ENCODE results near the gene AJM1.
"Not testable (repeated sequence)": the region's sequence is repeated elsewhere in the genome, so short reads cannot be mapped to it uniquely, and the experiment has no call there.

Gene AJM1

GRCh38 chr9:136856541-136857141, 14.4 kb downstream of the AJM1 start:
- no peak for DNase-seq

- no peak for DNase-seq
These were observed 14.9 kb downstream of the AJM1 start for GRCh38 chr9:136857166-136857565.

GRCh38 chr9:136857581-136858412, 15.5 kb downstream of the AJM1 start:
- no peak for DNase-seq

GRCh38 chr9:136858452-136858843, 16.2 kb downstream of the AJM1 start:
- DNase-seq: no peak

- no peak for DNase-seq
These were observed 16.8 kb downstream of the AJM1 start for GRCh38 chr9:136858844-136859757.

DNA sequence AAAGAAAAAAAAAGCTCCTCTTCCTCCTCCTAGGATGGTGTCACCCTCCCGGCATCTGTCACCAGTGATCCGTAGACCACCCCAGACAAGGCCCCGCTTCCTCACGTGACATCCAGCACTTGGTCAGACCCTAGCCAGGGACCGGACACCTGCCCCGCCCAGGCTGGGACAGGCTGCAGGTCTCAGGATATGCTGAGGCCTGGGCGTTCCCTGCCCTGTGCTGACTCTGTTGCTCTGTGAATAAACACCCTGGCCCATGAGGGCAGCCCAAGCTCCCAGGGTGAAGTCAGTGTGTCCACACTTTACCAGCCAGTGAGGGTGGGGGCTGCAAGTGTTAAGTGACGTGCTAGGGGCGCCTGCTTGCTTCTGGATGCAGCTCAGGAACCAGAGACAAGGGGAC, 18.3 kb downstream of the AJM1 start:
- DNase-seq: no peak

DNA sequence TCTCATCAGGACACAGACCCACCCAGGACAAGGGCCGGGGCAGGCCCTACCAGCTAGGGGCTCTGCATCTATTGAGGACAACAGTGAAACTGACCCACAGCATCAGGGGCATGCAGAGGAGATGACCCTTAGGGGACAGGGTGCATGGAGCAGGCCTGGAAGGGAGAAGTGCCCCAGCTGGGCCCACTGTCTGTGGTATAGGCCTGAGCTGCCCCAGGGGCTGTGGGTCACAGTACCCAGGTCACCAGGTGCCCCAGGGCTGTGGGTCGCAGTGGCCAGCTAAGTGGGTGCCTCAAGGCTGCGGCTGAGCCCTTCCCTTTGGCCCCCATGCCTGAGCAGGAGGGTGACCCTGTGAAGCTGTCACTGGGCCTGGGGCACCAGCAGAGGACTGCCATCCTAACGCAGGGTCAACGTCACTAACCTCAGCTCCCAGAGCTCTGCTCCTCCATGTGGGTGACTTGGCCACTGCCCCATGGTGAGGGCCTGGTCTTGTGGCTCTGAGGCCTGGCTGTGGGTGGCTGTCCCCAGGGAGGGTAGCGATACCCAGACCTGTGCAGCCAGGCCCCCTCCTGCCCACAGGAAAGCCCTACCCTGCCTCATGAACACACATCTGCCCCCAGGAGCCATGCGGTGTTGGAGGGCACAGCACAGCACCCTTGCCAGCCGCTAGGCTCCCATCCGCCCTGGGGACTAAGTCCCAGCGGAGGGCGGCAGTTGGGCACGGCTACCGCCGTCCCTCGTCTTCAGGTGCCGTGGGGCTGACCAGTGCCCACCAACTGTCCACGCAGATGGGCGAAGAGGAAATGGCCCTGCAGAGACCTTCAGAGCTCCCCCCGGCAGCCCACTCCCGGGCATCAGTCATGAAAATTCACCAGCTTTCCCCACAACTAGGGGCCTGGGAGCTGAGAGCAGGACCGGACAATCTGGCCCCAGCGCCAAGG, 18.9 kb downstream of the AJM1 start:
- DNase-seq: no peak

GRCh38 chr9:136861874-136862457, 19.7 kb downstream of the AJM1 start:
- DNase-seq: no peak

GRCh38 chr9:136862849-136863622, 20.8 kb downstream of the AJM1 start:
- DNase-seq: no peak

DNA sequence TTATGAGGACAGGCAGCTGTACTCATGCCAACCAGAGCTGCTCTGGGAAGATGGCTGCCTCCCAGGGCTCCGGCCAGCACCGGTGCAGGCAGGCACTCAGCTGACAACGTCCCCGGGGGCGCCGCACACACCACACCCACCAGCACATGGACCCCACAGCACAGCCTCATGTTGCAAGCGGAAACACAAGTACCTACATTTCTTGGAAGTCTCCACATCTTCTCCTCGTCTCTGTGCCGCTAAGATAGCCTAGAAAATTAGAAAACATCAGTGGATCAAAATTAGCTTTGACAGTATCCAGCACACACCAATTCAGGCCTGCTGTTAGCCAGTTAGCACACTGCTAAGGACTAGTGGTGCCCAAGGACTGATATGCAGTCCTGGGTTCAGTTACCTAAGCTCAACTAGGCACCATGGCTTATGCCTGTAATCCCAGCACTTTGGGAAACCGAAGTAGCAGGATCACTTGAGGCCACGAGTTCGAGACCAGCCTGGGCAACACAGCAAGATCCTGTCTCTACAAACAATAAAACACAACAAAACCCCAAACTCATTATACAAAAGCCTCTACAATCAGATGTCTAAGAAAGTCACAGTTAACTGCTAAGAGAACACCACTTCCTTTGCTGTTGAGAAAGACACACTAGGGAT, 21.5 kb downstream of the AJM1 start:
- DNase-seq: no peak

- DNase-seq: no peak
These were observed 22.9 kb downstream of the AJM1 start for GRCh38 chr9:136865041-136865767.

DNA sequence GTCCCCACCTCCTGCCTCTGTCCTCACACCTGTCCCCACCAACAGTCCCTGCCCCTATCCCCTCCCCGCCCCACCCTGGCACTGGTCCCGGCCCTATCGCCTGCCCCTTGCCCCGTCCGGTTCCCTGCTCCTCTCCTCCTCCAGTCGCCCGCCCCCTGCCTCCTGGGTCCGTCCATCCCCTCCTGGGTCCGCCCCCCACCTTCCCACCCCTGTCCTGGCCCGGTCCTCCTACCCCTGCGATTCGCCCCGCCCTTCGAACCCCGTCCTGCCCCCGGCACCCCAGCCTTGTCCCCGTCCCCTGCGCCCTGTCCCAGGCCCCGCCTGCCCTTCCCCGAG, 23.5 kb downstream of the AJM1 start:
- DNase-seq: no peak

- not testable (repeated sequence) for DNase-seq
These were observed 24.7 kb downstream of the AJM1 start for GRCh38 chr9:136866898-136867421.

DNA sequence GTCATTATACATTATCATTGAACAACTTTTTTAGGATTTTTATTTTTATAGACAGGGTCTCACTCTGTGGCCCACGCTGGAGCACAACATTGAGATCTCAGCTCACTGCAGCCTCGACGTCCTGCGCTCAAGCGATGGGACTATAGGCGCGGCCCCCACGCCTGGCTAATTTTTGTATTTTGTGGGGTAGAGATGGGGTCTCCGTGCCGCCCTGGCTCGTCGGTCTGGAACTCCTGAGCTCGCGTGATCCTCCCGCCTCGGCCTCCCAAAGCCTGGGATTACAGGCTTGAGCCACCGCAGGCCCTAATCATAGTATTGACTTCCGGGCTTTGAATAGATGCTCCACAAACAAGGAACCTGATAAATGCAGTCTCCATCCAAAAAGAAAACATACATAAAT, 25.2 kb downstream of the AJM1 start:
- no peak for DNase-seq

DNA sequence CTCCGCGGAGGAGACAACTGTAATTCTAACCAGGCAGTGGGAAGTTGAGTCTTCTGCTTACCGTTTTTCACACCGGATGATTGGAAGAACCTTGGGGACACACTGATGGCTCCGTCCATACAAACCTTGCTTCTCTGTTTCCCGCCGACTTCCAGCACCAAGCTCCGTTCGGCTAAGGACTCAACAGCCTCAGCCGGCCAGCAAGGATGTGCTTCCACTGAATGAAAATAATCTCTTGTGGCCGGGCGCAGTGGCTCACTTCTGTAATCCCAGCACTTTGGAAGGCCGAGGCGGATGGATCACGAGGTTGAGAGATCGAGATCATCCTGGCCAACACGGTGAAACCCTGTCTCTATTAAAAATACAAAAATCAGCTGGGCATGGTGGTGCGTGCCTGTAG, 25.6 kb downstream of the AJM1 start:
- DNase-seq: no peak

DNA sequence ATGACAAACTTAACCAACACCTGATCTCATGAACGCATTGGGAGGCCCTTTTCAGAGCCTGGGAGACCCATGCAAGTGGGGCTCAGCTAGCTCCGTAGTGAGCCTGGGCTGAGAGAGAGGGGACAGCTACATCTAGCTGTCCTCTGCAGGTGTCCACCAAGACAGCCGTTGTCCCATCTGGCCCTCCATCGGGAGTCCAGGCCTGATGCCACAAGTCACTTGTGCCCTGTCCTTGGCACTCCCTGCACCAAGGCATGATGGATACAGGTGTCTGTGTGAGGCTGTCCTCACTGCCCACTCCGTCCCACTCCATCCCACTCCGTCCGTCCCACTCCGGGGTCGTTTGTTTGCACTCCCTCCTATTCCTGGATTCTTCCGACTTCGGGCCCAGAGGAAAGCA, 26.4 kb downstream of the AJM1 start:
- DNase-seq: no peak

- not testable (repeated sequence) for DNase-seq
These were observed 27.3 kb downstream of the AJM1 start for GRCh38 chr9:136869611-136870010.

- DNase-seq: no peak
These were observed 32.9 kb downstream of the AJM1 start for GRCh38 chr9:136875155-136875554.

DNA sequence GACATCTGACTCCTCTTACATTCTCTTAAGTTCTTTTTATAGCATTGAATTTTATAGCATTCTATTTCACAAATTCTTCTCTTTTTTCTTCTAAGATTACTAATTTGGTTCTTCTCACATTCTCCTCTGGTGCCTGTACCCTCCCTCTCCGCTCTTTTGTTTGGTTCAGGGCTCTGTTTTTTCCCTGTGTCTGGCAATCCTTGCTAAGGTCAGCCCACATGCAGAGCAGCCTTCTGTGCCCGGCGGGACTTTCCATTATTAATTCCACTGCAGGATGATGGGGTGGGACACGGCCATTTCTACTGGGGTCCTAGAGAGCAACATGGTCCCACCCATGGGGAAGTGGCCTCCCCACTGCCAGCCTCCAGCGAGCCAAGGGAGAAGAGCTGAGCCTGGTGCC, 34.2 kb downstream of the AJM1 start:
- no peak for DNase-seq

DNA sequence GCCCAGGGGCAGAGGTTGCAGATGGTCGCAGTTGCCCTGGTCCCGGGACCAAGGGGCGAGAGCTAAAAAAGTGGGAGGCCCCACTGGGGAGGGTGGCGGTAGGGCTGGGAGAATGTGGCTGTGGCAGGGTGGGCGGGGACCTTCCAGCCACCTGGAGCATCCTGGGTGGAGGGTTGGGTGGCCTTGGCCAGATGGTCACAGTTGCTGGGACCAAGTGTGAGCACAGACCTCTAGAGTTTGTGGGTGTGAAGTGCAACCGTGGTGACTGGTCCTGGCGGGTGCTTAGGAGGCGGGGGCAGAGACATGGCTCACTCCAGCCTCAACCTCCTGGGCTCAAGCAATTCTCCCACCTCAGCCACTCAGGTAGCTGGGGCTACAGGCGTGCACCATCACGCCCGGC, 38.4 kb downstream of the AJM1 start:
- no peak for DNase-seq
